Urothelium cell line (cell line): ENCODE results near the gene XAGE1B.
"Not testable (repeated sequence)": the region's sequence is repeated elsewhere in the genome, so short reads cannot be mapped to it uniquely, and the experiment has no call there.

Experiments
- DNase-seq: peaks from one replicate; pipeline ENCODE4 v3.0.0; 2011; ENCODE audit warnings: low spot score, mixed read lengths
- FAIRE-seq: peaks from 2 replicates; lab custom pipeline; 2011; peaks lifted over from hg19 to GRCh38; lab: Jason Lieb, UNC

The XAGE1B gene

GRCh38 chrX:52516987-52517325, at the start of gene XAGE1B:
Gene XAGE1B, minus strand, starts transcription at chrX:52517063. Its CDS starts 1,536 bp downstream, at chrX:52515527.
- not testable (repeated sequence) for DNase-seq, FAIRE-seq

GRCh38 chrX:52563105-52563504, 46.2 kb upstream of the XAGE1B start:
- no peak for DNase-seq
- no peak for FAIRE-seq

GRCh38 chrX:52558140-52558539, 41.3 kb upstream of the XAGE1B start:
- no peak for FAIRE-seq

GRCh38 chrX:52556741-52557140, 39.9 kb upstream of the XAGE1B start:
- no peak for FAIRE-seq

More at GRCh38 chrX:52558140-52558539, 41.3 kb upstream of the XAGE1B start:
- no peak for DNase-seq

GRCh38 chrX:52553995-52554642, 37.3 kb upstream of the XAGE1B start:
- no peak for DNase-seq
- no peak for FAIRE-seq

More at GRCh38 chrX:52556741-52557140, 39.9 kb upstream of the XAGE1B start:
- no peak for DNase-seq

- FAIRE-seq, DNase-seq: not testable (repeated sequence)
These were observed 31.9 kb upstream of the XAGE1B start for GRCh38 chrX:52548769-52549168.

- DNase-seq (no peak), FAIRE-seq (no peak)
These were observed 27.4 kb upstream of the XAGE1B start for GRCh38 chrX:52544147-52544840.

- no peak for DNase-seq
- FAIRE-seq = no peak
These were observed 25.4 kb upstream of the XAGE1B start for GRCh38 chrX:52542311-52542710.

- not testable (repeated sequence) for DNase-seq, FAIRE-seq
These were observed 24.2 kb upstream of the XAGE1B start for GRCh38 chrX:52541051-52541450.

GRCh38 chrX:52516110-52516986, 515 bp downstream of the XAGE1B start:
- not testable (repeated sequence) for FAIRE-seq, DNase-seq

GRCh38 chrX:52511126-52511525, 5.7 kb downstream of the XAGE1B start:
- FAIRE-seq, DNase-seq: not testable (repeated sequence)

- no peak for FAIRE-seq
- no peak for DNase-seq
These were observed 6.9 kb downstream of the XAGE1B start for GRCh38 chrX:52509916-52510315.

GRCh38 chrX:52507331-52507730, 9.5 kb downstream of the XAGE1B start:
- DNase-seq = no peak
- no peak for FAIRE-seq

GRCh38 chrX:52504551-52504950, 12.3 kb downstream of the XAGE1B start:
- no peak for FAIRE-seq
- DNase-seq = no peak

GRCh38 chrX:52501362-52501761, 15.5 kb downstream of the XAGE1B start:
- FAIRE-seq = not testable (repeated sequence)

GRCh38 chrX:52496419-52496772, 20.5 kb downstream of the XAGE1B start:
- not testable (repeated sequence) for DNase-seq

More at GRCh38 chrX:52501362-52501761, 15.5 kb downstream of the XAGE1B start:
- DNase-seq = not testable (repeated sequence)

GRCh38 chrX:52495545-52496418, 21.1 kb downstream of the XAGE1B start, which contains the start of gene XAGE1A:
Gene XAGE1A, plus strand, starts transcription at chrX:52495808. Its CDS starts 1,554 bp downstream, at chrX:52497362.
- not testable (repeated sequence) for DNase-seq, FAIRE-seq

More at GRCh38 chrX:52496419-52496772, 20.5 kb downstream of the XAGE1B start:
- not testable (repeated sequence) for FAIRE-seq

- FAIRE-seq, DNase-seq: not testable (repeated sequence)
These were observed 45.6 kb downstream of the XAGE1B start for GRCh38 chrX:52471301-52471700.
